GM18907 (cell line): Measurements from ENCODE around the gene HSF5.

ENCODE experiments used
- ATAC-seq: cut with Tn5 transposase; IDR thresholded peaks from one replicate; pipeline ENCODE4 v1.9.1; 2021; ENCODE audit warnings: mild to moderate bottlenecking, moderate library complexity; ENCODE audit not compliant: unreplicated experiment

HSF5 gene

GRCh38 chr17:58373003-58373402 is 115.2 kb downstream of the HSF5 start:
- ATAC-seq = no peak

GRCh38 chr17:58371300-58371950 is 116.8 kb downstream of the HSF5 start:
- no peak for ATAC-seq

- no peak for ATAC-seq
These were observed 117.5 kb downstream of the HSF5 start for GRCh38 chr17:58370716-58371115.

GRCh38 chr17:58370309-58370708 is 117.9 kb downstream of the HSF5 start:
- ATAC-seq = no peak
